NCI-H2196 (cell line): Measurements from ENCODE around the gene CACNB2.
"Not testable (repeated sequence)": the region's sequence is repeated elsewhere in the genome, so short reads cannot be mapped to it uniquely, and the experiment has no call there.

Source experiments
- DNase-seq: peaks from one replicate; lab custom pipeline; 2025; ENCODE audit not compliant: unreplicated experiment; lab: John Stamatoyannopoulos, UW

The CACNB2 gene

GRCh38 chr10:18144928-18145327 lies 4.7 kb downstream of the CACNB2 start:
- DNase-seq = no peak

- no peak for DNase-seq
These were observed 5.4 kb downstream of the CACNB2 start for GRCh38 chr10:18145652-18146051.

GRCh38 chr10:18149196-18149800 lies 9.1 kb downstream of the CACNB2 start:
- no peak for DNase-seq

GRCh38 chr10:18151356-18151890 lies 11.2 kb downstream of the CACNB2 start:
- no peak for DNase-seq

- DNase-seq = not testable (repeated sequence)
These were observed 13.2 kb downstream of the CACNB2 start for GRCh38 chr10:18153381-18153780.

GRCh38 chr10:18155321-18155720 lies 15.1 kb downstream of the CACNB2 start:
- no peak for DNase-seq

- DNase-seq = not testable (repeated sequence)
These were observed 16.6 kb downstream of the CACNB2 start for GRCh38 chr10:18156797-18157196.

GRCh38 chr10:18157881-18158280 lies 17.7 kb downstream of the CACNB2 start:
- no peak for DNase-seq

- DNase-seq = no peak
These were observed 18.6 kb downstream of the CACNB2 start for GRCh38 chr10:18158773-18159265.

GRCh38 chr10:18159557-18159956 lies 19.3 kb downstream of the CACNB2 start:
- no peak for DNase-seq

- DNase-seq = no peak
These were observed 21.9 kb downstream of the CACNB2 start for GRCh38 chr10:18162021-18162627.

GRCh38 chr10:18164093-18164492 lies 23.9 kb downstream of the CACNB2 start:
- no peak for DNase-seq

GRCh38 chr10:18164748-18165361 lies 24.6 kb downstream of the CACNB2 start:
- DNase-seq = no peak

GRCh38 chr10:18178854-18179483 lies 38.7 kb downstream of the CACNB2 start:
- DNase-seq = no peak

- DNase-seq = no peak
These were observed 39.7 kb downstream of the CACNB2 start for GRCh38 chr10:18179891-18180290.

- DNase-seq = not testable (repeated sequence)
These were observed 41.2 kb downstream of the CACNB2 start for GRCh38 chr10:18181382-18181781.

GRCh38 chr10:18185621-18186020 lies 45.4 kb downstream of the CACNB2 start:
- no peak for DNase-seq

GRCh38 chr10:18190840-18191239 lies 50.6 kb downstream of the CACNB2 start:
- no peak for DNase-seq

GRCh38 chr10:18194634-18195033 lies 54.4 kb downstream of the CACNB2 start:
- no peak for DNase-seq

- DNase-seq = no peak
These were observed 55.0 kb downstream of the CACNB2 start for GRCh38 chr10:18195060-18195799.
